GM23338 (cell line): Measurements from ENCODE around the gene FAM53A.

Experiments used
- CREB1 ChIP-seq: fragments of 250-450 bp; sonication (Bioruptor Pico); IDR thresholded peaks from 2 replicates; pipeline ENCODE4 v1.5.0; 2020; ENCODE audit warnings: low read depth, mild to moderate bottlenecking, moderate library complexity
- CTCF ChIP-seq, 2 experiments: fragments of 200-600 bp in 1 of 2; sonication (generic) in 1 of 2; conservative IDR thresholded peaks; 2 replicates each; pipeline versions ENCODE4 v1.5.1 to v1.6.1; 2016 to 2017; ENCODE audit warnings: antibody characterized with exemption in 2 of 2, low read depth in 2 of 2, mild to moderate bottlenecking in 2 of 2, moderate library complexity in 1 of 2
- ETS1 ChIP-seq: IDR thresholded peaks from 2 replicates; pipeline ENCODE4 v1.6.1; 2016; ENCODE audit warnings: antibody characterized with exemption
- EZH2 ChIP-seq: fragments of 200-600 bp; sonication (generic); IDR thresholded peaks from one replicate; pipeline ENCODE4 v1.8.0; 2017; ENCODE audit warnings: antibody characterized with exemption, mild to moderate bottlenecking, low read depth; ENCODE audit not compliant: unreplicated experiment
- EZH2phosphoT487 ChIP-seq: fragments of 200-600 bp; sonication (generic); IDR thresholded peaks from one replicate; pipeline ENCODE4 v1.8.1; 2018; ENCODE audit warnings: antibody characterized with exemption; ENCODE audit not compliant: unreplicated experiment
- NANOG ChIP-seq: IDR thresholded peaks from 2 replicates; pipeline ENCODE4 v1.6.1; 2016; ENCODE audit warnings: antibody characterized with exemption, borderline replicate concordance
- POLR2AphosphoS5 ChIP-seq: IDR thresholded peaks from 2 replicates; pipeline ENCODE4 v1.6.1; 2016; ENCODE audit warnings: antibody characterized with exemption, low read depth
- REST ChIP-seq: IDR thresholded peaks from one replicate; pipeline ENCODE4 v1.6.1; 2018; ENCODE audit warnings: antibody characterized with exemption; ENCODE audit not compliant: unreplicated experiment
- STAT1 ChIP-seq: IDR thresholded peaks from one replicate; pipeline ENCODE4 v1.6.1; 2016; ENCODE audit warnings: antibody characterized with exemption; ENCODE audit not compliant: unreplicated experiment
- ZNF114 ChIP-seq: fragments of 250-450 bp; sonication (Bioruptor Pico); IDR thresholded peaks from 2 replicates; pipeline ENCODE4 v1.5.0; 2020; ENCODE audit warnings: mild to moderate bottlenecking, moderate library complexity
- ZNF331 ChIP-seq: fragments of 250-450 bp; sonication (Bioruptor Pico); IDR thresholded peaks from 2 replicates; pipeline ENCODE4 v1.5.0; 2020; ENCODE audit warnings: low read depth, mild to moderate bottlenecking, moderate library complexity

GRCh38 chr4:1636490-1637211 is 47.5 kb downstream of the FAM53A start:
- TF ChIP-seq EZH2 (no peak), CTCF (conservative IDR thresholded peaks at IDR 0.05; ENCODE audit: low read depth in 2 of 2) (no peak), EZH2phosphoT487 (no peak), REST (no peak), ZNF114 (CRISPR knock-in tag) (no peak), CREB1 (CRISPR knock-in tag) (no peak), ETS1 (no peak), POLR2AphosphoS5 (no peak), STAT1 (no peak), ZNF331 (CRISPR knock-in tag) (no peak), NANOG (no peak)
